DMS 273 (cell line): Measurements from ENCODE around the gene MORC4.
"Not testable (repeated sequence)": the region's sequence is repeated elsewhere in the genome, so short reads cannot be mapped to it uniquely, and the experiment has no call there.

ENCODE experiments used
- DNase-seq: peaks from one replicate; lab custom pipeline; 2025; ENCODE audit not compliant: unreplicated experiment; lab: John Stamatoyannopoulos, UW

The MORC4 gene

DNA sequence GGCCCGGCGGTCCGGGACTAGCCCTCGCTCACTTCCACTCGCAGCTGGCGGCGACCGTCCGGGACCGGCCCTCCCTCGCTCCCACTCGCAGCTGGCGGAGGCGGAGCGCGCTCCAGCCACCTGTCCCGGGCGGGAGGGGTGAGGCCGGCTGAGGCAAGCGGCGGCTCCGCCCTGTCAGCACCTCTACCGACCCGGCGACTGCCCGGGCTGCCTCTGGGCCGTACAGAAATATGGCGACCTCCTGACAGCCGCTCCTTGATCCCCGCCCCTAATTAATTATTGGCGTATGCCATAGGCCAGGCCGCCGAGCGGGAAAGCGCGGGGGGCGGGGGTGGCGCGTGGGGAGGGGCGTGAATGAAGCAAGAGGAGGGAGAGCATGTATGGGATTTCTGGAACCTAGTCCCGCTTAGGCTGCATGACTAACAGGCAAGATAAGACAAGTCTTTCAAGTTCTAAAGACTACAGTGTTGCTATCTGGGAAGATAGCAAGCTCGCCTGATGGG lies at the start of gene MORC4:
MORC4 (minus strand) TSS at position 200 of the 503 bp plus-strand sequence. CDS start 243 bp downstream, outside the sequence.
- peak; percentile 92 for DNase-seq

DNA sequence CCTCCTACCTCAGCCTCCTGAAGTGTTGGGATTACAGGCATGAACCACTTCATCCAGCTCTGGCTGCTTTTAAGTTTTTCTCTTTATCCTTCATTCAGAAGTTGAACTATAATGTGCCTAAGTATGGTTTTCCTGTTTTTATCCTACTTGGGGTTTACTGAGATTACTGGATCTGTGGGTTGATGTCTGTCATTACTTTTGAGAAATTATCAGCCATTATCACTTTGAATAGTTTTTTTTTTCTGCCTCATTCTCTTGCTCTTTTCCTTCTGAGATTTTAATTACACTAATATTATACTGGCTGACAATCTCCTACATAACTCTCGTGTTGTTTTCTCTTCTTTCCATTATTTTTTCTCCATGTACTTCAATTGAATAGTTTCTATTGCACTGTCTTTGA lies 47.6 kb upstream of the MORC4 start:
- DNase-seq, result no peak

GRCh38 chrX:107029752-107030151 lies 29.7 kb upstream of the MORC4 start:
- DNase-seq, result no peak

- DNase-seq, result peak; percentile 58
These were observed 25.5 kb upstream of the MORC4 start for GRCh38 chrX:107025545-107025944.

DNA sequence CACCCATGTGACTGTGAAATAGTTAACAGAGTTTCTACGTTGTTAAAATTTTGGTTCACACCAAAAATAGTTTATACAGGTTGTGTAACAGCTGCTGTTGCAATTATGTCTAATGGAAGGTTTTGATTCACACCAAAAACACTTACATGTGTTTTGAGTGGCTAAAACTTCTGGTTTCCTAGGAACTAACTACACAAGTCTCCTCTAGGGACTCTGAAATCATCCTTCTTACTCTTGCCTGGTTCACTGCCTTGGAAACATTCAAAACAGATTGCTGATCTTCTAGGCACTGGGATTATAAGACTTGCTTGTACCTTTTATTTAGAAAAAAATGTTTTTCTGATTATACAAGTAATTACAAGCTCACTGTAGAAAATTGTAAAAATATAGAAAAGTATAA lies 14.9 kb upstream of the MORC4 start:
- DNase-seq, result no peak

GRCh38 chrX:107008034-107008433 lies 8.0 kb upstream of the MORC4 start:
- DNase-seq, result no peak

DNA sequence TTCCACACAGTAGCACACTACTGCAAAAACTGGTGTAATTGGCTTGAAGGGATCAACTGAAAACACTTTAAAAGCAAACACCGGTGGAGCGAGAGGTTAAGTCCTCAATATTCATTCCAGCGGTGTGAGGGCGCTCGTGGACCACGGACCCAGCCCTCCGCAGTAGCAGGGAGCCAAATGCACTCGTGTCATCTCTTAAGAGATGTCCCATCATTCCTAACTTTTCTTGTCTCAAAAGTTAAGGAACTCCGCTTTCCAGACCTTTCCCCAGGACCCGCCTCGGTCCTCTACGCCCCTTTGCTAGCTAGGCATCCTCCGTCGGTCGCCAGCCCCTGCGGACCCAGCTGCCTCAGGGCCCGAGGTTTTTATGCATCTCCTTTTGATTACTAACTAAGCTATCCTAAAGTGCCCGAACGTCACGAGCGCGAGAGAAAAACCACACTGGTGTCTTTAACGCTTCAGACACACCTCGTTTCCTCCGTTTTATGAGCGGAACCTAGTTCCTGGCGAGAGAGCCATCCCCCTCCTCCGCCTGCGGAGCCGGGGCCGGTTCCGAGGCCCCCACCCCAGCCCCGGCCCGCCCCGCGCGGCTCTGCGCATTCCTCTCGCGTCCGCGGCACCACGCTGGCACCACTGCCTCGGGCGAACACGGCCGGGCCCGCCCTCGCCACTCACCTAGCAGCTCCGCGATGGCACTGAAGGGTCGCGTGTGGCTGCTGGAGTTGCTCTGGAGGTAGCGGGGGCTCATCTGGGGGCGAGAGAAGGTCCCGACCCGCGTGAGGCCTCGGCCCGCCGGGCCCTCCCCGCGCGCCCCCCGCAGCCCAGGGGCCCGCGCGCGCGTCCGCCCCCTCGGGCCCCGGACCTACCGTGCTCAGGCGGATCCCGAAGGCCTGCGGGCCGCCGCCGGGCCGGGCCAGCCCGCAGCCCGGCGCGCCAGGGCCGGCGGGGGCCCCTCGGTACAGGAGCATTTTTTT lies 723 bp downstream of the MORC4 start:
- DNase-seq, result peak; percentile 78

DNA sequence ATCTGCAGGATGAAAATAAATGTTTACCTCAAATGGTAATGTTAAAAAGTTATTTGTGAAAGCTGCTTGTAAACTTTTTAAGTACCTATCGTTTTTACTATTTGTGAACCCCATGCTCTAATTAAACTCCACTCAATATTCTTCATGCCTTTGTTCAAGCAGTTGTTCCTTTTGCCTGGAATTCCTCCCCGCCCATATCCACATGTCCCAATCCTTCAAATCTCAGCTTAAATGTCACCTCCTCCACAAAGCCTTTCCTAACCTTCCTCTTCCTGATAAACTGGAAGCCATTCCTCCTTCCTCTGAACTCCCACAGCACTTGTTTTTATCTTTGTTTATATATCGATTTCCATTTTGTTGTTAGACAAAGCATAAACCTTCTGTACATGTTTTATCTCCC lies 2.4 kb downstream of the MORC4 start:
- DNase-seq, result no peak

GRCh38 chrX:106995678-106996077 lies 4.3 kb downstream of the MORC4 start:
- DNase-seq, result no peak

DNA sequence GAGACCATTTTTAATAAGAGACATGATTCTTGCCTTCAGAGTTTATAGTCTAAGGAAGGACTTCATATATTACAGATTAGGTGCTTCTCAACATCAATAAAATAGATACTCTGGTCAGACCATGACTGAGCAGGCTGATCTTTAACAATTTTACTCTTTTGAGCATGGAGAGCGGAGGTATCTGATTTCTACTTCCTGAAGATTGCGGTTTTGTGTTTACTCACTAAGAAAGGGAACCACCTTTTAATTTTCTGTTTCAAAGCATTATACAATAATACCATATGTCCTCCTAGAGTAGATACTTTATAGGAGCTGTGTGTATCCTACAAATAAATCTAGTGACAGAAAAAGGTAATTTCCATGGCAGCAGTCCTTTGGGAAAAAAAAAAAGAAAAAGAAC lies 12.5 kb downstream of the MORC4 start:
- DNase-seq, result no peak

DNA sequence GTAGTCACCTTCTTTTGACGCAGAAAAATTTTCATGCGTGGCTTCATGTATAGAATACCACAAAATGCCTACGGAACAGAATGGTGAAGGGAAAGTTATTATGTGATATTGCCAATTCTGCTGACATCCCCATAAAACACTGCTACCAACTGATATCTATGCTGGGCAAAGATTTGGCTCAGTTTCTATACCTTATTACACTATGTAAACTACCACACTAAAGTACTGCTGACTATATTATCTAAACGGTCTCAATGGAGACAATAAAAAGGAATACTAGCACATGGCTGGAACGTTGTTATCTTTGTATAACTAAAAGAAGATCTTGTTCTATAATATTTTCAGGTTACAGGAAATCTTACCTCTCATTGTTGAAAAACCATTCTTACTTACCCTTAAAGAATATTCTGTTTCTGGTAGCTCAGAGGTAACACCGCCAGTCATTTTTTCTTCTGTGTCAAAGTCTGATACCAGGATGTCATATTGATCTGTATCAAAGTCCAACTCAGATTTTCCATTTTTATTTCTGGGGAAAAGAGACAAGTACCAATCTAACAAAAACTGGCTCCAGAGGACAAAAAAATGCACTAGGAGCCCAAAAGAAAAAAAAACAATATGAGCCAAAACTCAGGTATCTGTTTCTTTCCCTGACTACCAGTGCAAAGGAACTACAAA lies 18.9 kb downstream of the MORC4 start:
- DNase-seq, result no peak

DNA sequence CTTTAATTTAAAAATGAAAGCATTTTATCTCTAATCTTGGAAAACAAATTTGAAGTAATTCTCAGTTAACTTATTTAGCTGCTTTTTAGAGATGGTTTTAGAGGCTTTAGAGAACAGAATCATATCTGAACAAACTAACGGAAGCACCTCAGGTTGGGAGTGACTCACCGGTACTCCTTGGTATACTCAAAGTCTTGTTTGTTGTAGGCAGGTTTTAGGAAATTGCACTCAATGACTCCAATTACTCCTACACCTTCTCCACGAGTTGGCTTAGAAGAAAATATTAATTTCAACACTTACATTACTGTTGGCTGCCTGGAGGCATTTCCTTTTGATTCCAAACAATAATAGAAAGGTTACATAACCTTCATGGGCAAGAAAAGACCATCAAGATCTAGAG lies 23.6 kb downstream of the MORC4 start:
- no peak for DNase-seq

- no peak for DNase-seq
These were observed 26.4 kb downstream of the MORC4 start for GRCh38 chrX:106973433-106974149.

DNA sequence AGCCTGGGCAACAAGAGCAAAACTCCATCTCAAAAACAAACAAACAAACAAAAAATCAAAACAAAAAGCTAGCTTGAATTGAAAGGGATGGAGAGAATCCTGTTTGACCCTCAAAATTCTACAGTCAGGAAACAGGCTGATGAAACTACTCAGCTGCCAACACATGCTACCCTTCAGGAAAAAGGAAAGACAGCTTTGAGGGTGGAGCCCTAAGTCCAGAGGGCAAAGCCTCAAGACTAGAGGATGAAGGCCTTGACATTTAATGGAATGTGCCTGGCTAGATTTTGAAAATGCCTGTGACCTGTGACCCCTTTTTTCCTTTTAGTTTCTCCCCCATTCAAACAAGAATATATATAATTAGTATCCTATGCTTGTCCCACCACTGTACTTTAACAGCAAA lies 27.1 kb downstream of the MORC4 start:
- no peak for DNase-seq

DNA sequence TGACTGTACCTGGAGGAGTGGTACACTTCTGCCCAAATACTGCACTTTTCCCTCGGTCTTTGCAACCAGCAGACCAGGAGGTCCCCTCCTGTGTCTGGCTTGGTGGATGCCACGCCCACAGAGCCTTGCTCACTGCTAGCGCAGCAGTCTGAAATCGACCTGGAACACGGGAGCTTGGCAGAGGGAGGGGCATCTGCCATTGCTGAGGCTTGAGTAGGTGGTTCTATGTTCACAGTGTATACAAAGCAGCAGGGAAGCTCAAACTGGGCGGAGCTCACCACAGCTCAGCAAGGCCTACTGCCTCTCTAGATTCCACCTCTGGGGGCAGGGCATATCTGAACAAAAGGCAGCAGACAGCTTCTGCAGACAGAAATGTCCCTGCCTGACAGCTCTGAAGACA lies 33.5 kb downstream of the MORC4 start:
- DNase-seq, result not testable (repeated sequence)

GRCh38 chrX:106964290-106964689 lies 35.7 kb downstream of the MORC4 start:
- no peak for DNase-seq

DNA sequence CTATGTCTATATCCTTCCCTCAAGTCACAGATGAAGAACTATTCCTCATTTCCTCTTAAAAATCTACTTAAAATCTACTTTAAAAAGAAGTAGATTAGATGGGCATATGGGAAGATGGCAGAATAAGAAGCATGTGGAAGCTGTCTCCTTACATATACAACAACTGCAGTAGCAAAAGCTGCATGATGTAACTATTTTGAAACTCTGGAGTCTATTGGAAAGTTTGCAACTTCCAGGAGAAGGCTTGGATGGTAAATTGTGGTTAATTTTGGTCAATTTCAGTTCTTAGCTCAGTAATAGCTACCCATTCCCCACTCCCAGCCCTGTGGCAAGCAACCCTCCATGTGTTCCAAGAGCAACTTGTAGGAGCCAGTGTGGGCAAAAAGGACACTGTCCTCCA lies 36.9 kb downstream of the MORC4 start:
- DNase-seq, result no peak

GRCh38 chrX:106959901-106960300 lies 40.1 kb downstream of the MORC4 start:
- DNase-seq, result peak; percentile 49

DNA sequence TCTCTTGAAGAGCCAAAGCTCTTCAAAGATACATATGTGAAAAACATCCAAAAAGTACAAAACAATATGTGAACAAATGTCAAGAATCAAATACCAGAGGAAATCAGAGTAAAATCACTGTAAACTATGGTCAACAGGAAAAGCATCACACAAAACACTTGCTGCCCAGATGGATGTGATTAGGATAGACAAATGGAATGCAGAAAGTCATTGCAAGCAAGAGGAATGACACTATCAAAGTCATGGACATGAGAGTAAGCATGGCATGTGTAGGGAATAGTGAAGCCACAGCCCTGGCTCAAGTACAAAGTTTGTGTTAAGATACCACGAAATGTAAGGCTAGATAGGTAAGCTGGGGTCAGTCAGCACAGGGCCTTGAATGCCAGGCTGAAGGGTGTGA lies 42.2 kb downstream of the MORC4 start:
- DNase-seq, result no peak

GRCh38 chrX:106955004-106955772 lies 44.8 kb downstream of the MORC4 start:
- no peak for DNase-seq

DNA sequence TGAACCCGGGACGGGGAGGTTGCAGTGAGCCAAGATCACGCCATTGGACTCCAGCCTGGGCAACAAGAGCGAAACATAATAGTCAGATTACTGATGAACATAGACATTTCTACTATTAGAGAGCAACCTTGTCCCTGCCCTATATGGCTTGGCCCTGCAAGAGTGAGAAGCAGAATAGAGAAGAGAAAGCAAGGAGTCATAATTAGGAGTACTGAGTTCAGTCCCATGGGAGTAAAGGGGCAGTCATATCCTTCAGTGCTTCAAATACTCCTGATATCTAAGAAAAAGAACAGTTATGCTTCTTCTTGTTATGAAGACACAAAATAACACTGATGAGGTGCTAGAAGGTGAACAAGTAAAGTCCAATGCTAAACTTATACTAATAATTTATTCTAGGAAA lies 46.0 kb downstream of the MORC4 start:
- no peak for DNase-seq
